ENCODE measurements around the gene SPRED3.

DNA sequence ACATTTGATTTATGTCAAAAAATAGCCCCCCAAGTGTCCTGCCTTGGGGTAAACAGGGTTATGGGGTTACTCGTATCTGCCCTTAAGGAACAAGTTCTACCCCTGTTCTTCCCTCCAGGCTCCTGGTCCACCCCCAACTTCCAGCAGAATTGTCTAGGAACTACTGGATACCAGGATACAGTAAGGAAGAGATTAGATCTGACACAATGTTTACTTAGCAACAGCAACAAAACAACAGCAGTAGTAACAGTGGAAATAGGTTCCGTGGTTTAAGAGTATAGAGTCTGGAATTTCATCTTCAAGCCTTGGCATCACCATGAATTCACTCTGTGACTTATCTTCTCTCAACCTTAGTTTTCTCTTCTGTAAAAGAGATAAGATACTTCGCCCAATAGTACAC lies 12.7 kb downstream of the SPRED3 start:
- TF ChIP-seq, protein P1, sequence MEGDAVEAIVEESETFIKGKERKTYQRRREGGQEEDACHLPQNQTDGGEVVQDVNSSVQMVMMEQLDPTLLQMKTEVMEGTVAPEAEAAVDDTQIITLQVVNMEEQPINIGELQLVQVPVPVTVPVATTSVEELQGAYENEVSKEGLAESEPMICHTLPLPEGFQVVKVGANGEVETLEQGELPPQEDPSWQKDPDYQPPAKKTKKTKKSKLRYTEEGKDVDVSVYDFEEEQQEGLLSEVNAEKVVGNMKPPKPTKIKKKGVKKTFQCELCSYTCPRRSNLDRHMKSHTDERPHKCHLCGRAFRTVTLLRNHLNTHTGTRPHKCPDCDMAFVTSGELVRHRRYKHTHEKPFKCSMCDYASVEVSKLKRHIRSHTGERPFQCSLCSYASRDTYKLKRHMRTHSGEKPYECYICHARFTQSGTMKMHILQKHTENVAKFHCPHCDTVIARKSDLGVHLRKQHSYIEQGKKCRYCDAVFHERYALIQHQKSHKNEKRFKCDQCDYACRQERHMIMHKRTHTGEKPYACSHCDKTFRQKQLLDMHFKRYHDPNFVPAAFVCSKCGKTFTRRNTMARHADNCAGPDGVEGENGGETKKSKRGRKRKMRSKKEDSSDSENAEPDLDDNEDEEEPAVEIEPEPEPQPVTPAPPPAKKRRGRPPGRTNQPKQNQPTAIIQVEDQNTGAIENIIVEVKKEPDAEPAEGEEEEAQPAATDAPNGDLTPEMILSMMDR (IDR thresholded peaks at IDR 0.05; ENCODE audit: borderline replicate concordance, extremely low read depth, low read length, poor library complexity, severe bottlenecking): no peak
- TF ChIP-seq EZH2 (IDR thresholded peaks at IDR 0.05; ENCODE audit: borderline replicate concordance, low read depth, low read length, severe bottlenecking): no peak

Measured in DND-41 (cell line).